Measurements from ENCODE around the gene CX3CL1.
"Not testable (repeated sequence)": the region's sequence is repeated elsewhere in the genome, so short reads cannot be mapped to it uniquely, and the experiment has no call there.

The CX3CL1 gene

GRCh38 chr16:57391708-57392107 lies 19.4 kb downstream of the CX3CL1 start:
- Histone ChIP-seq H3K4me1 (no peaks in the 10 kb centered on the region), H3K4me3 (no peak overlapping the region), H3K9me3 (no peaks in the 10 kb centered on the region), H3K27me3 (ENCODE audit: low read depth) (peaks cover 16% of the 10 kb centered on the region), H3K36me3 (replicated peaks) (no peaks in the 10 kb centered on the region)
- no peak for DNase-seq (ENCODE audit: low spot score in 2 of 2)
- in situ Hi-C loops (cut with MboI; ENCODE audit: low sequenced_read_pairs): no loop called here

GRCh38 chr16:57392694-57393093 lies 20.4 kb downstream of the CX3CL1 start:
- Histone ChIP-seq H3K4me3 (no peak overlapping the region), H3K4me1 (no peaks in the 10 kb centered on the region), H3K9me3 (no peaks in the 10 kb centered on the region), H3K27me3 (ENCODE audit: low read depth) (peaks cover 16% of the 10 kb centered on the region), H3K36me3 (replicated peaks) (no peaks in the 10 kb centered on the region)
- in situ Hi-C loops (cut with MboI; ENCODE audit: low sequenced_read_pairs): no loop called here
- no peak for DNase-seq (ENCODE audit: low spot score in 2 of 2)

GRCh38 chr16:57394444-57394843 lies 22.2 kb downstream of the CX3CL1 start:
- Histone ChIP-seq H3K36me3 (replicated peaks) (no peaks in the 10 kb centered on the region), H3K4me1 (no peaks in the 10 kb centered on the region), H3K4me3 (no peak overlapping the region), H3K9me3 (no peaks in the 10 kb centered on the region), H3K27me3 (ENCODE audit: low read depth) (peaks cover 16% of the 10 kb centered on the region)
- in situ Hi-C loops (cut with MboI; ENCODE audit: low sequenced_read_pairs): no loop called here
- DNase-seq (ENCODE audit: low spot score in 2 of 2): no peak

GRCh38 chr16:57395026-57395425 lies 22.7 kb downstream of the CX3CL1 start:
- H3K9me3 ChIP-seq: no peaks in the 10 kb centered on the region
- no peak for DNase-seq (ENCODE audit: low spot score in 2 of 2)
- peaks cover 11% of the 10 kb centered on the region for H3K27me3 ChIP-seq (ENCODE audit: low read depth)
- H3K36me3 ChIP-seq (replicated peaks): no peaks in the 10 kb centered on the region
- no peak overlapping the region for H3K4me3 ChIP-seq
- in situ Hi-C loops (cut with MboI; ENCODE audit: low sequenced_read_pairs): no loop called here
- no peaks in the 10 kb centered on the region for H3K4me1 ChIP-seq

- no peak for DNase-seq (ENCODE audit: low spot score in 2 of 2)
- Histone ChIP-seq H3K36me3 (replicated peaks) (no peaks in the 10 kb centered on the region), H3K27me3 (ENCODE audit: low read depth) (no peaks in the 10 kb centered on the region), H3K4me3 (no peak overlapping the region), H3K4me1 (no peaks in the 10 kb centered on the region), H3K9me3 (no peaks in the 10 kb centered on the region)
- in situ Hi-C loops (cut with MboI; ENCODE audit: low sequenced_read_pairs): no loop called here
Measured at GRCh38 chr16:57396786-57397185, 24.5 kb downstream of the CX3CL1 start.

GRCh38 chr16:57397493-57397892 lies 25.2 kb downstream of the CX3CL1 start:
- H3K4me1 ChIP-seq; H3K9me3 ChIP-seq; in situ Hi-C loops (cut with MboI; ENCODE audit: low sequenced_read_pairs); H3K36me3 ChIP-seq (replicated peaks); H3K4me3 ChIP-seq; DNase-seq (ENCODE audit: low spot score in 2 of 2); H3K27me3 ChIP-seq (ENCODE audit: low read depth): not testable (repeated sequence)

- no peaks in the 10 kb centered on the region for H3K4me1 ChIP-seq
- H3K9me3 ChIP-seq: no peaks in the 10 kb centered on the region
- H3K27me3 ChIP-seq (ENCODE audit: low read depth): no peaks in the 10 kb centered on the region; the same call in 1 of the 2 replicates
- H3K4me3 ChIP-seq: no peak overlapping the region
- H3K36me3 ChIP-seq (replicated peaks): no peaks in the 10 kb centered on the region
- in situ Hi-C loops (cut with MboI; ENCODE audit: low sequenced_read_pairs): no loop called here
- DNase-seq (ENCODE audit: low spot score in 2 of 2): no peak
Measured at GRCh38 chr16:57401943-57402640, 29.8 kb downstream of the CX3CL1 start.

GRCh38 chr16:57403965-57404817 lies 31.9 kb downstream of the CX3CL1 start, which contains the start of gene CCL17:
Gene CCL17 (plus strand): TSS chr16:57404767. CDS start chr16:57413933, 9,166 bp downstream.
- in situ Hi-C loops (cut with MboI; ENCODE audit: low sequenced_read_pairs): no loop called here

GRCh38 chr16:57405097-57405496 lies 32.8 kb downstream of the CX3CL1 start:
- H3K9me3 ChIP-seq: no peaks in the 10 kb centered on the region
- in situ Hi-C loops (cut with MboI; ENCODE audit: low sequenced_read_pairs): no loop called here
- no peaks in the 10 kb centered on the region; the same call in 1 of the 2 replicates for H3K27me3 ChIP-seq (ENCODE audit: low read depth)
- no peak for DNase-seq (ENCODE audit: low spot score in 2 of 2)
- no peak overlapping the region for H3K4me3 ChIP-seq
- no peaks in the 10 kb centered on the region for H3K36me3 ChIP-seq (replicated peaks)
- H3K4me1 ChIP-seq: no peaks in the 10 kb centered on the region

More at GRCh38 chr16:57403965-57404817, 31.9 kb downstream of the CX3CL1 start, which contains the start of gene CCL17:
- Histone ChIP-seq H3K9me3 (no peaks in the 10 kb centered on the region), H3K4me1 (no peaks in the 10 kb centered on the region), H3K4me3 (no peak within 1 kb of the TSS), H3K27me3 (ENCODE audit: low read depth) (no peaks in the 10 kb centered on the region; the same call in 1 of the 2 replicates), H3K36me3 (replicated peaks) (no peaks in the 10 kb centered on the region)
- no peak for DNase-seq (ENCODE audit: low spot score in 2 of 2)

- Histone ChIP-seq H3K27me3 (ENCODE audit: low read depth) (no peaks in the 10 kb centered on the region; the same call in 1 of the 2 replicates), H3K4me1 (no peaks in the 10 kb centered on the region), H3K36me3 (replicated peaks) (no peaks in the 10 kb centered on the region), H3K4me3 (no peak overlapping the region), H3K9me3 (no peaks in the 10 kb centered on the region)
- DNase-seq (ENCODE audit: low spot score in 2 of 2): no peak
- in situ Hi-C loops (cut with MboI; ENCODE audit: low sequenced_read_pairs): no loop called here
Measured at GRCh38 chr16:57406881-57407280, 34.6 kb downstream of the CX3CL1 start.

GRCh38 chr16:57407521-57408353 lies 35.4 kb downstream of the CX3CL1 start:
- in situ Hi-C loops (cut with MboI; ENCODE audit: low sequenced_read_pairs): no loop called here
- no peak for DNase-seq (ENCODE audit: low spot score in 2 of 2)
- H3K4me1 ChIP-seq: no peaks in the 10 kb centered on the region
- H3K9me3 ChIP-seq: no peaks in the 10 kb centered on the region
- H3K4me3 ChIP-seq: no peak overlapping the region
- no peaks in the 10 kb centered on the region for H3K36me3 ChIP-seq (replicated peaks)
- no peaks in the 10 kb centered on the region for H3K27me3 ChIP-seq (ENCODE audit: low read depth)

- H3K4me3 ChIP-seq: no peak overlapping the region
- no peaks in the 10 kb centered on the region for H3K27me3 ChIP-seq (ENCODE audit: low read depth)
- no peak for DNase-seq (ENCODE audit: low spot score in 2 of 2)
- H3K4me1 ChIP-seq: no peaks in the 10 kb centered on the region
- no peaks in the 10 kb centered on the region for H3K9me3 ChIP-seq
- in situ Hi-C loops (cut with MboI; ENCODE audit: low sequenced_read_pairs): no loop called here
- no peaks in the 10 kb centered on the region for H3K36me3 ChIP-seq (replicated peaks)
Measured at GRCh38 chr16:57409065-57409464, 36.8 kb downstream of the CX3CL1 start.

GRCh38 chr16:57409870-57410587 lies 37.7 kb downstream of the CX3CL1 start:
- H3K27me3 ChIP-seq (ENCODE audit: low read depth): no peaks in the 10 kb centered on the region
- no peak for DNase-seq (ENCODE audit: low spot score in 2 of 2)
- H3K4me1 ChIP-seq: no peaks in the 10 kb centered on the region
- no peaks in the 10 kb centered on the region for H3K9me3 ChIP-seq
- H3K36me3 ChIP-seq (replicated peaks): no peaks in the 10 kb centered on the region
- H3K4me3 ChIP-seq: no peak overlapping the region
- in situ Hi-C loops (cut with MboI; ENCODE audit: low sequenced_read_pairs): loop anchor here (10.0 kb wide), 1 partner anchor 325 kb away; no protein-coding TSS in a partner anchor

Measured in HAP-1 (cell line).